NT2/D1 (cell line): Measurements from ENCODE around the gene NPHP3.
"Not testable (repeated sequence)": the region's sequence is repeated elsewhere in the genome, so short reads cannot be mapped to it uniquely, and the experiment has no call there.

Source experiments
- DNase-seq: peaks from one replicate; pipeline ENCODE4 v3.0.0-alpha.2; 2011; ENCODE audit warnings: low read depth, low spot score
- H3K27me3 ChIP-seq: 2 replicates; pipeline ENCODE4 v1.6.0; 2011; ENCODE audit warnings: mild to moderate bottlenecking; ENCODE audit not compliant: insufficient read length, insufficient read depth
- H3K36me3 ChIP-seq: 2 replicates; pipeline ENCODE4 v1.6.1; 2011; ENCODE audit warnings: mild to moderate bottlenecking, low read length, mixed read lengths; ENCODE audit not compliant: insufficient read depth, insufficient read length
- H3K4me1 ChIP-seq: 2 replicates; pipeline ENCODE4 v1.5.1; 2011; ENCODE audit not compliant: insufficient read depth, insufficient read length
- H3K4me3 ChIP-seq: 2 replicates; pipeline ENCODE4 v1.5.1; 2011; ENCODE audit warnings: low read depth; ENCODE audit not compliant: insufficient read length
- H3K9ac ChIP-seq: 2 replicates; pipeline ENCODE4 v1.6.0; 2011; ENCODE audit warnings: low read depth; ENCODE audit not compliant: insufficient read length
- H3K9me3 ChIP-seq: 2 replicates; pipeline ENCODE4 v1.5.1; 2011; ENCODE audit warnings: mild to moderate bottlenecking, low read length; ENCODE audit not compliant: insufficient read depth
- SUZ12 ChIP-seq: IDR thresholded peaks from 2 replicates; pipeline ENCODE4 v1.6.1; 2011; ENCODE audit not compliant: insufficient read length, insufficient read depth; ENCODE audit errors: extremely low read depth
- YY1 ChIP-seq: IDR thresholded peaks from 2 replicates; pipeline ENCODE4 v1.6.1; 2011; ENCODE audit not compliant: insufficient read length, insufficient read depth
- ZNF274 ChIP-seq: IDR thresholded peaks from 2 replicates; pipeline ENCODE4 v1.6.1; 2011; ENCODE audit warnings: mild to moderate bottlenecking, low read depth, low read length

NPHP3 gene

GRCh38 chr3:132641837-132642538, 80.2 kb downstream of the NPHP3 start:
- no peaks in the 10 kb centered on the region for H3K9me3 ChIP-seq
- H3K27me3 ChIP-seq: no peaks in the 10 kb centered on the region
- no peak for DNase-seq
- TF ChIP-seq ZNF274 (no peak), YY1 (no peak), SUZ12 (no peak)
- H3K4me3 ChIP-seq: no peak overlapping the region
- H3K36me3 ChIP-seq: peaks cover 12% of the 10 kb centered on the region
- no peaks in the 10 kb centered on the region for H3K4me1 ChIP-seq
- no peak overlapping the region for H3K9ac ChIP-seq

DNA sequence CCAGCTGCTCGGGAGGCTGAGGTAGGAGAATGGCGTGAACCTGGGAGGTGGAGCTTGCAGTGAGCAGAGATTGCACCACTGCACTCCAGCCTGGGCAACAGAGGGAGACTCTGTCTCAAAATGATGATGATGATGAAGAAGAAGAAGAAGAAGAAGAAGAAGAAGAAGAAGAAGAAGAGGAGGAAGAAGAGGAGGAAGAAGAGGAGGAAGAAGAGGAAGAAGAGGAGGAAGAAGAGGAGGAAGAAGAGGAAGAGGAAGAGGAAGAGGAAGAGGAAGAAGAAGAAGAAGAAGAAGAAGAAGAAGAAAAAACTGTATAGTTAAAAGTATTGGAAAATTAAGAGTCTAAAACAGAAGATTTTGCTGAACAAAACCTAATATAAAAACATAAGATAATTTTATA, 80.8 kb downstream of the NPHP3 start:
- not testable (repeated sequence) for H3K9ac ChIP-seq, H3K27me3 ChIP-seq, DNase-seq, H3K9me3 ChIP-seq, H3K4me1 ChIP-seq, H3K4me3 ChIP-seq
- H3K36me3 ChIP-seq: peaks cover 12% of the 10 kb centered on the region

DNA sequence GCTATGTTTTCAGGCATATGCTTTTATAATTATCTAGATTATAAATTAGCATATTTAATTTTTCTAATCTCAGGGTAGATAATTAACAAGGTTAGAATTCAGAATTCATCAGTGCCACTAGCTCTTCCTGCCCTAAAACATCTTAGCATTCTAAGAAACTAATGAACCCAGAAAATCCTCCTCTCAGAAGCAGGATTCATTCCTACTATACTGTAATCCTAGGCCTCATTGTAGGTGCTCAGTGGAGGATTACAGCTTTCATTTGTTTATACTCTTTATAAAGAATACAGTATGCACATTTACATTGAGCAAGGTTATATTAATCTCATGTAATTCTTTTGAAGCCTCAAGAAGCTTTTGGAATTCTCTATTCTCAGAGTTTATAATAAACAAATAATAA, 83.5 kb downstream of the NPHP3 start:
- Histone ChIP-seq H3K9ac (no peak overlapping the region), H3K36me3 (peaks cover 12% of the 10 kb centered on the region), H3K9me3 (no peaks in the 10 kb centered on the region), H3K4me3 (no peak overlapping the region), H3K4me1 (no peaks in the 10 kb centered on the region), H3K27me3 (no peaks in the 10 kb centered on the region)
- no peak for TF ChIP-seq ZNF274
- no peak for TF ChIP-seq SUZ12
- TF ChIP-seq YY1: no peak
- DNase-seq: no peak

DNA sequence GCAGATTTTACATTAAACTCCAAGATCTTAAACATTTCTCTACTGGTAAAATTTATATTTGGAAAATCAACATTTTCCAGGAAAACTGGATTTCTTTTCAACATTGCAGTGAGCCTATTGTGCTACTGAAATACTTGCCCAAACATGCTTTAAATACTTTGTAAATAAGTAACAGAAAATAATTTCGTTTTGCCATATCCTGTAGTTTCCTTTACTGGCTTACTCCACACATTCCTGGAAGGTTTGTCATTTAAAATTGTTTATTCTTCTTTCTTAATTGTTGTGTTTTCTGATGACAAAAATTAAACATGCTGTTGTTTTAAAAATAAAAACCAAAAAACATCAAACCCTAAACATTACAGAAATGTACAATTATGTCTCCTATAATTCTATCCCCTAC, 84.6 kb downstream of the NPHP3 start:
- H3K27me3 ChIP-seq: no peaks in the 10 kb centered on the region
- no peak overlapping the region for H3K4me3 ChIP-seq
- H3K9me3 ChIP-seq: no peaks in the 10 kb centered on the region
- H3K9ac ChIP-seq: no peak overlapping the region
- no peak for TF ChIP-seq SUZ12
- TF ChIP-seq YY1: no peak
- no peak for TF ChIP-seq ZNF274
- no peak for DNase-seq
- no peaks in the 10 kb centered on the region for H3K4me1 ChIP-seq
- peaks cover 12% of the 10 kb centered on the region for H3K36me3 ChIP-seq

DNA sequence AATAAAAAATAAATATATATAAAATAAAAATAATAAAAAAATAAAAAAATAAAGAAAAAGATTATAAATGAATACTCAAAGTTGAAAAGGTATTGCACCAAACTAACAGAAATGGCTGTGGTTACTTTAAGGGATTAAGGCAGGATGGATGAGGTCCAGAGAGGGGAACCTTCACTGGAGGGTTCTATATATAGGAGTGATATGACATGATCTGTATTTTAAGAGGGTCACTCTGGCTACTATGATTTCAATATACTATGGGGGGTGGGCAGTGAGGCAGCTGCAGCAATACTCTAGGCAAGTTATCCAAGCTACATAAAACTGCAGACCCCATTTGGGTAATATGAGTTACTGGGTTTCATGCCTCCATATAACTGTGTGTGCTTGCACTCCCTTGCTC, 87.2 kb downstream of the NPHP3 start:
- no peak overlapping the region for H3K9ac ChIP-seq
- no peaks in the 10 kb centered on the region for H3K27me3 ChIP-seq
- H3K9me3 ChIP-seq: no peaks in the 10 kb centered on the region
- H3K4me3 ChIP-seq: no peak overlapping the region
- H3K36me3 ChIP-seq: peaks cover 10% of the 10 kb centered on the region
- TF ChIP-seq ZNF274: no peak
- no peak for TF ChIP-seq SUZ12
- no peak for TF ChIP-seq YY1
- H3K4me1 ChIP-seq: no peaks in the 10 kb centered on the region
- no peak for DNase-seq
